ENCODE data around the gene TSR1.

DNA sequence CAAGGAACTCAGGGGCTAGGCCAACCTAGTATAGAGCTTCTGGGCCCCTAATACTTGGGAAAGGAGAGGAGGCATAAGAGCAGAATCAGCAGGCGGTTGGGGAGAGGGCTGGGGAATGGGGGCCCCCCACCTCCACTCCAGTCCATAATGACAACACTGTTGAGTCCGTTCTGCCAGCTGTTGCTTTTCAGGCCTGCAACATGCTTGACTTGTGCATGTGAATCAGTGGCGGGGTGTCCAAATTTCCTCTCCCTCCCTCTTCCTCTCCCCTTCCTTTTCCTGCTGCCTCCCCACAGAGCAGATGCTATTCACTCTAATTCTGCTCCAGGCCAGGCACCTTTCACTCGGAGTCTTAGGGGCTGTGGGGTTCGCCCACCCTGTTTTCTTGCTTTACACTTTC, 32.8 kb upstream of the TSR1 start:
- TF ChIP-seq MEF2A (IDR thresholded peaks at IDR 0.05; ENCODE audit: borderline replicate concordance, low read depth) = no peak
- TF ChIP-seq, protein P1, sequence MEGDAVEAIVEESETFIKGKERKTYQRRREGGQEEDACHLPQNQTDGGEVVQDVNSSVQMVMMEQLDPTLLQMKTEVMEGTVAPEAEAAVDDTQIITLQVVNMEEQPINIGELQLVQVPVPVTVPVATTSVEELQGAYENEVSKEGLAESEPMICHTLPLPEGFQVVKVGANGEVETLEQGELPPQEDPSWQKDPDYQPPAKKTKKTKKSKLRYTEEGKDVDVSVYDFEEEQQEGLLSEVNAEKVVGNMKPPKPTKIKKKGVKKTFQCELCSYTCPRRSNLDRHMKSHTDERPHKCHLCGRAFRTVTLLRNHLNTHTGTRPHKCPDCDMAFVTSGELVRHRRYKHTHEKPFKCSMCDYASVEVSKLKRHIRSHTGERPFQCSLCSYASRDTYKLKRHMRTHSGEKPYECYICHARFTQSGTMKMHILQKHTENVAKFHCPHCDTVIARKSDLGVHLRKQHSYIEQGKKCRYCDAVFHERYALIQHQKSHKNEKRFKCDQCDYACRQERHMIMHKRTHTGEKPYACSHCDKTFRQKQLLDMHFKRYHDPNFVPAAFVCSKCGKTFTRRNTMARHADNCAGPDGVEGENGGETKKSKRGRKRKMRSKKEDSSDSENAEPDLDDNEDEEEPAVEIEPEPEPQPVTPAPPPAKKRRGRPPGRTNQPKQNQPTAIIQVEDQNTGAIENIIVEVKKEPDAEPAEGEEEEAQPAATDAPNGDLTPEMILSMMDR (IDR thresholded peaks at IDR 0.05) = no peak
- no peak for TF ChIP-seq EZH2phosphoT487 (IDR thresholded peaks at IDR 0.05; ENCODE audit: borderline replicate concordance, low read depth)
- TF ChIP-seq NFIC (IDR thresholded peaks at IDR 0.05; ENCODE audit: borderline replicate concordance) = no peak
- no peak for TF ChIP-seq JUND (IDR thresholded peaks at IDR 0.05)
- TF ChIP-seq TCF12 (IDR thresholded peaks at IDR 0.05) = no peak
- no peak for TF ChIP-seq MXI1 (IDR thresholded peaks at IDR 0.05; ENCODE audit: low read depth, low read length)
- TF ChIP-seq TEAD4 (IDR thresholded peaks at IDR 0.05; ENCODE audit: borderline replicate concordance, insufficient read depth) = no peak

Data from SK-N-SH (cell line).